GM13976 (cell line): ENCODE results near the gene RRAD.

Experiments
- DNase-seq: peaks from one replicate; pipeline ENCODE4 v3.0.0; 2012; ENCODE audit warnings: low spot score
- in situ Hi-C: fragments of 300-500 bp; cut with MboI; formaldehyde crosslinking; loops from one replicate; pipeline ENCODE4 v1.12.0; 2022; ENCODE audit warnings: low sequenced_read_pairs, mixed read lengths, inconsistent platforms; ENCODE audit not compliant: unreplicated experiment
- TF ChIP-seq, protein P1 (sequence below): IDR thresholded peaks from 2 replicates; pipeline ENCODE4 v1.5.1; 2012; ENCODE audit warnings: borderline replicate concordance, mild to moderate bottlenecking; ENCODE audit not compliant: insufficient read depth; ENCODE audit errors: extremely low read depth, missing control alignments, control extremely low read depth

RRAD gene

GRCh38 chr16:66917741-66918140 lies 7.6 kb downstream of the RRAD start:
- DNase-seq: no peak
- in situ Hi-C loops: no loop called here

DNA sequence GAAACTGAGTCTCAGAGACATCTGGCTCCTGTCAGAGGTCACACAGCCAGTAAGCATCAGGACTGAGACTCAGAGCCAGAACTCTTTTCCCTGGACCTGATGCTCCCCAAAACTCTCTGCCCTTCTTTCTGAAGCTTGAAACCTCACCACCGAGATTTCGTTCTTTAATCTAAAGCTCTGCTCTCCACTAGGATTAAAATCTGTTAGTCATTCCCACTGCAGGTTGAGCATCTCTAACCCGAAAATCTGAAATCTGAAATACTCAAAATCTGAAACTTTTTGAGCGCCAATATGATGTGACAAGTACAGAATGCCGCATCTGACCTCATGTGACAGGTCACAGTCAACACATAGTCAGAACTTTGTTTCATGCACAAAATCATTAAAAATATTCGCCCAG lies 8.8 kb downstream of the RRAD start:
- no peak for DNase-seq
- in situ Hi-C loops: no loop called here
- TF ChIP-seq, protein P1, sequence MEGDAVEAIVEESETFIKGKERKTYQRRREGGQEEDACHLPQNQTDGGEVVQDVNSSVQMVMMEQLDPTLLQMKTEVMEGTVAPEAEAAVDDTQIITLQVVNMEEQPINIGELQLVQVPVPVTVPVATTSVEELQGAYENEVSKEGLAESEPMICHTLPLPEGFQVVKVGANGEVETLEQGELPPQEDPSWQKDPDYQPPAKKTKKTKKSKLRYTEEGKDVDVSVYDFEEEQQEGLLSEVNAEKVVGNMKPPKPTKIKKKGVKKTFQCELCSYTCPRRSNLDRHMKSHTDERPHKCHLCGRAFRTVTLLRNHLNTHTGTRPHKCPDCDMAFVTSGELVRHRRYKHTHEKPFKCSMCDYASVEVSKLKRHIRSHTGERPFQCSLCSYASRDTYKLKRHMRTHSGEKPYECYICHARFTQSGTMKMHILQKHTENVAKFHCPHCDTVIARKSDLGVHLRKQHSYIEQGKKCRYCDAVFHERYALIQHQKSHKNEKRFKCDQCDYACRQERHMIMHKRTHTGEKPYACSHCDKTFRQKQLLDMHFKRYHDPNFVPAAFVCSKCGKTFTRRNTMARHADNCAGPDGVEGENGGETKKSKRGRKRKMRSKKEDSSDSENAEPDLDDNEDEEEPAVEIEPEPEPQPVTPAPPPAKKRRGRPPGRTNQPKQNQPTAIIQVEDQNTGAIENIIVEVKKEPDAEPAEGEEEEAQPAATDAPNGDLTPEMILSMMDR: no peak

More at GRCh38 chr16:66917741-66918140, 7.6 kb downstream of the RRAD start:
- TF ChIP-seq, protein P1: no peak

DNA sequence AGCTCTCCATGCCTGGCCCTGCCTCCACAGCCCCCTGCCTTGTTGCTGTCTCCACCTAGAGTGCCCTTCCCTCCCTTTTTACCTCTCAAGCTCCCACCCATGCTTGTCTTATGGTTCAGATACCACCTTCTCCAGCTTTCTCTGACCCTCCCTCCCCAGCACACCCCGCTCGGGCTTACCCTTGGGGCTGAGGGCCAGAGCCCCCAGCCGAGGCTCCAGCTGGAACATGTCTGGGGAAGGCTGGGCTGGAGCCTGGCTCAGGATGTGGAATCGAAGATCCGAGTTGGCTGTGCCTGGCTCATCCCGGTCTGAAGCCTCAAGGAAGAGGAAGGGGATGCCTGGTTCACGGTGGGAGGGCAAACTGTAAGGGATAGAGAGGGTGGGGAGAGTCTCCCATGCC lies 10.3 kb downstream of the RRAD start:
- TF ChIP-seq, protein P1: no peak
- in situ Hi-C loops: no loop called here
- no peak for DNase-seq

GRCh38 chr16:66914541-66914940 lies 10.8 kb downstream of the RRAD start:
- in situ Hi-C loops: no loop called here
- TF ChIP-seq, protein P1: no peak
- no peak for DNase-seq

DNA sequence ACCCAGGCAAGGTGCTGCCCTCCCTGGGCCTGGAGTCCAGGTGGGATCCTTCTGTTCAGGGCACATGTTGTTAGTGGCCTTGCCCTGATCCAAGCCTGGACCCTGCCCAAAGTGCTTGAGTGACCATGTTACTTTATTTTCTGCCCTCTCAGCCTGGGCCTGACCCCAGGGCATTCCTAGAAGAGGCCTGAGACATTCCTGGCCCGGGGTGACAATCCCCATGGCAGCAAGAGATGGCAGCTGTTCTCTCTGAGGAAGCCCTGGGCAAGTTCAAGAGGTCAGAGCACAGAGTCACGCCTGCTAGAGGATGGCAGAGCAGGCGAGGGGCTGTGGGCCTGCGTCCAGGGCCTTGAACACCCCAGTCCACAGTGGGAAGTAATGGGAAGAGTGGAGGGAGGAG lies 11.6 kb downstream of the RRAD start:
- no peak for DNase-seq
- in situ Hi-C loops: no loop called here
- TF ChIP-seq, protein P1: no peak

- TF ChIP-seq, protein P1: no peak
- DNase-seq: no peak
- in situ Hi-C loops: no loop called here
These were observed 12.3 kb downstream of the RRAD start for GRCh38 chr16:66913081-66913480.

GRCh38 chr16:66911801-66912200 lies 13.5 kb downstream of the RRAD start:
- TF ChIP-seq, protein P1: no peak

More at GRCh38 chr16:66911801-66912200, 13.5 kb downstream of the RRAD start:
- no peak for DNase-seq
- in situ Hi-C loops: no loop called here
